ENCODE results near the gene IL36B. TPM values are rescaled to one million over a fixed set of nuclear protein-coding genes. Genes with fewer than 3 reads are reported as not detected.

IL36B gene
- total RNA-seq, 6 experiments from 2014 or later: not detected

Small RNA genes within 50 kb of the gene (small RNA-seq; reads per million reads assigned to genes)
- gene HMGN2P23 (0 reads per million in 2 experiments), gene RNU6-1180P (0 reads per million in 2 experiments)

Other genes with a start within 250 kb of the IL36B start
- 1 to 10 TPM in 2 of 6 experiments, under 1 TPM in 3, not detected in 1; 0.19 to 4.1 (median 0.49) TPM for gene IL1B, start 216.1 kb downstream of the IL36B start, total RNA-seq
- not detected for gene IL37, start 141.7 kb downstream of the IL36B start, total RNA-seq
- not detected for gene IL36G, start 74.9 kb downstream of the IL36B start, total RNA-seq
- gene IL36A, start 47.4 kb downstream of the IL36B start, total RNA-seq: not detected
- gene IL36RN, start 6.3 kb upstream of the IL36B start, total RNA-seq: not detected
- not detected for gene IL1F10, start 15.1 kb upstream of the IL36B start, total RNA-seq
- gene IL1RN, start 74.7 kb upstream of the IL36B start, total RNA-seq: 10 to 100 TPM; 14.5 to 98.1 (median 43.9) TPM
- gene PSD4, start 121.1 kb upstream of the IL36B start, total RNA-seq: 10 to 100 TPM; 38.0 to 77.8 (median 58.7) TPM
- gene PAX8, start 226.1 kb upstream of the IL36B start, total RNA-seq: 1 to 10 TPM in 2 of 6 experiments, under 1 TPM in 4; 0.27 to 1.9 (median 0.86) TPM